SK-N-SH (cell line): ENCODE data around the gene C1QTNF3. TPM values are rescaled to one million over a fixed set of nuclear protein-coding genes. Genes with fewer than 3 reads are reported as not detected.

Source experiments
- CTCF ChIA-PET: fragments of 300-600, 350-600 bp; formaldehyde crosslinking; extraction: SDS; loops from one replicate; lab custom pipeline; 2021; lab: Yijun Ruan, JAX
- POLR2A ChIA-PET: fragments of 350-600 bp; sonication (Branson Sonifier 250); formaldehyde crosslinking; extraction: SDS; loops from one replicate; lab custom pipeline; 2020; ENCODE audit warnings: antibody characterized with exemption, inconsistent platforms; lab: Yijun Ruan, JAX
- DNase-seq: peaks from one replicate; pipeline ENCODE4 v3.0.0; 2012
- H2AFZ ChIP-seq: fragments of 200-600 bp; sonication (generic); 2 replicates; pipeline ENCODE4 v1.8.1; 2016; ENCODE audit warnings: antibody characterized with exemption, mild to moderate bottlenecking, low read depth
- H3F3A ChIP-seq: fragments of 200-600 bp; sonication (generic); replicated peaks from 2 replicates; pipeline ENCODE3; 2016; ENCODE audit warnings: antibody characterized with exemption, mild to moderate bottlenecking; ENCODE audit not compliant: insufficient read depth
- H3K27ac ChIP-seq, 2 experiments: fragments of 200-500 bp in 1 of 2; fragments of 200-600 bp in 1 of 2; sonication (Bioruptor generic) in 1 of 2; sonication (generic), shearing (Covaris generic) in 1 of 2; 2 replicates each; pipeline versions ENCODE4 v1.5.1 to v1.6.1; 2014 to 2016; ENCODE audit warnings: low read depth in 2 of 2, inconsistent platforms in 1 of 2, low read length in 1 of 2, mild to moderate bottlenecking in 1 of 2, mixed read lengths in 1 of 2
- H3K27me3 ChIP-seq: fragments of 200-600 bp; sonication (generic), shearing (Covaris generic); 2 replicates; pipeline ENCODE4 v1.6.1; 2016; ENCODE audit warnings: mixed run types; ENCODE audit not compliant: insufficient read depth
- H3K36me3 ChIP-seq, 2 experiments: fragments of 200-500 bp in 1 of 2; fragments of 200-600 bp in 1 of 2; sonication (Bioruptor generic) in 1 of 2; sonication (generic) in 1 of 2; replicated peaks in 1 of 2; 2 replicates each; pipeline versions ENCODE3 to v1.5.1; 2014 to 2016; ENCODE audit warnings: low read length in 1 of 2, mild to moderate bottlenecking in 1 of 2; ENCODE audit not compliant: insufficient read depth in 2 of 2, control insufficient read depth in 1 of 2
- H3K4me1 ChIP-seq, 2 experiments: fragments of 200-500 bp in 1 of 2; fragments of 200-600 bp in 1 of 2; sonication (Bioruptor generic) in 1 of 2; sonication (generic), shearing (Covaris generic) in 1 of 2; 2 replicates each; pipeline versions ENCODE4 v1.5.1 to v1.6.1; 2014 to 2016; ENCODE audit warnings: low read depth in 1 of 2, low read length in 1 of 2, mixed run types in 1 of 2; ENCODE audit not compliant: insufficient read depth in 2 of 2, control insufficient read depth in 1 of 2
- H3K4me2 ChIP-seq: fragments of 200-600 bp; sonication (generic), shearing (Covaris generic); 2 replicates; pipeline ENCODE4 v1.6.1; 2017; ENCODE audit warnings: mixed run types
- H3K4me3 ChIP-seq, 2 experiments: fragments of 200-500 bp in 1 of 2; fragments of 200-600 bp in 1 of 2; sonication (Bioruptor generic) in 1 of 2; sonication (generic), shearing (Covaris generic) in 1 of 2; 2 replicates each; pipeline versions ENCODE4 v1.5.1 to v1.8.1; 2014 to 2016; ENCODE audit warnings: low read depth in 2 of 2, inconsistent platforms in 1 of 2, low read length in 1 of 2, mild to moderate bottlenecking in 1 of 2, mixed read lengths in 1 of 2, moderate library complexity in 1 of 2
- H3K79me2 ChIP-seq: fragments of 200-600 bp; sonication (generic); 2 replicates; pipeline ENCODE4 v1.8.1; 2017; ENCODE audit warnings: mild to moderate bottlenecking; ENCODE audit not compliant: insufficient read depth
- H3K9ac ChIP-seq: fragments of 200-600 bp; sonication (generic); 2 replicates; pipeline ENCODE4 v1.6.1; 2017; ENCODE audit warnings: mixed run types
- H3K9me2 ChIP-seq: fragments of 200-600 bp; sonication (generic); 2 replicates; pipeline ENCODE4 v1.6.1; 2017; ENCODE audit warnings: mixed run types
- H3K9me3 ChIP-seq: fragments of 200-600 bp; sonication (generic); 2 replicates; pipeline ENCODE4 v1.6.1; 2017; ENCODE audit warnings: mixed run types, mild to moderate bottlenecking, moderate library complexity
- H4K20me1 ChIP-seq: fragments of 200-600 bp; sonication (generic); 2 replicates; pipeline ENCODE4 v1.6.1; 2017; ENCODE audit warnings: mild to moderate bottlenecking, mixed run types; ENCODE audit not compliant: insufficient read depth
- GABPA ChIP-seq: IDR thresholded peaks from 2 replicates; pipeline ENCODE4 v1.4.0; 2012; ENCODE audit warnings: low read depth, mild to moderate bottlenecking
- JUND ChIP-seq: IDR thresholded peaks from 2 replicates; pipeline ENCODE4 v1.4.0; 2012
- RAD21 ChIP-seq: IDR thresholded peaks from 2 replicates; pipeline ENCODE4 v1.6.1; 2012; ENCODE audit warnings: mild to moderate bottlenecking, low read length
- RFX5 ChIP-seq: IDR thresholded peaks from 2 replicates; pipeline ENCODE4 v1.6.1; 2012; ENCODE audit warnings: mild to moderate bottlenecking, improper control_type of control experiment, low read length
- SMC3 ChIP-seq: IDR thresholded peaks from 2 replicates; pipeline ENCODE4 v1.6.1; 2012; ENCODE audit warnings: low read depth, low read length, improper control_type of control experiment
- TCF12 ChIP-seq: IDR thresholded peaks from 2 replicates; pipeline ENCODE4 v1.4.0; 2012
- TEAD4 ChIP-seq: IDR thresholded peaks from 2 replicates; pipeline ENCODE4 v1.4.0; 2012; ENCODE audit warnings: mild to moderate bottlenecking, borderline replicate concordance; ENCODE audit not compliant: insufficient read depth
- USF1 ChIP-seq: IDR thresholded peaks from 2 replicates; pipeline ENCODE4 v1.4.0; 2012; ENCODE audit warnings: low read depth, borderline replicate concordance
- WGBS: methylation state at CpG from one replicate; pipeline ENCODE4 v1.1.6; 2017; ENCODE audit warnings: low lambda C conversion rate; 5-methylcytosine and 5-hydroxymethylcytosine counted together
- polyA plus RNA-seq, 3 experiments: library from polyadenylated mRNA; depleted of rRNA; stranded (reverse); fragments of >200 nt; gene quantifications; 2 replicates each; pipeline ENCODE4 v1.2.3, GENCODE V29; 2012
- TF ChIP-seq, protein P1 (sequence below): IDR thresholded peaks from 2 replicates; pipeline ENCODE4 v1.4.0; 2012; ENCODE audit warnings: low read depth, borderline replicate concordance

The C1QTNF3 gene
- polyA plus RNA-seq, 1 of the 3 experiments (the other 2 are of a cell fraction), result 1.5 TPM

DNA sequence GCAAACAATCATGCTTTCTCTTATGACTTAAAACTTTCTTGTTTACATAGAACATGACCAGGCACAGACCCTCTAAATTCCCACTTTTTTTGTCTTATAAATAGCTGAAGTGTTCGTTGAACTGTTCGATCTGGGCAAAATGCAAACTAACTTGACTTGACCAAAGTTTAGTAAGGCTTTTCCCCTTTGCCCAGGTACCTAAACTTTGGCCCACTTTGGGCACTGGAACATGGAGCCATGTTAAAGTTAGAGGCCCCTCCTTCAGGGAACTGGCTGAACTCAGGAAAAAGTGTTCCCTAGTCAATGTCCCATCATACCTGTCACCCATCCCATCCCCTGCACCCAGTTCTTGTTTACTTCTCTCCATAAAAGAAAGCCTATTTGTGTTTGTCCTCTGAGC is 25.8 kb downstream of the C1QTNF3 start:
- no peaks in the 10 kb centered on the region for H3K9me2 ChIP-seq
- no peak for DNase-seq
- CTCF ChIA-PET, result interaction anchor here (1.4 kb wide), 1 partner anchor 8 kb away, joined by 3 read pairs; no protein-coding TSS in a partner anchor
- H4K20me1 ChIP-seq, result no peaks in the 10 kb centered on the region
- peaks cover 12% of the 10 kb centered on the region for H3F3A ChIP-seq
- no peak overlapping the region for H3K9ac ChIP-seq
- no peak overlapping the region for H3K27ac ChIP-seq
- no peaks in the 10 kb centered on the region for H3K9me3 ChIP-seq
- no peaks in the 10 kb centered on the region for H3K79me2 ChIP-seq
- no peak overlapping the region for H2AFZ ChIP-seq
- 92% methylated on average over 2 of the region's 2 CpGs for WGBS
- H3K36me3 ChIP-seq, result peaks cover 0 to 3% of the 10 kb centered on the region in 2 experiments
- POLR2A ChIA-PET, result no interaction called here
- TF ChIP-seq USF1, result no peak
- peaks cover 2 to 10% of the 10 kb centered on the region in 2 experiments; a peak in 1 of 4 replicates for H3K4me1 ChIP-seq
- no peak overlapping the region for H3K4me3 ChIP-seq
- H3K4me2 ChIP-seq, result no peak overlapping the region
- no peaks in the 10 kb centered on the region for H3K27me3 ChIP-seq

DNA sequence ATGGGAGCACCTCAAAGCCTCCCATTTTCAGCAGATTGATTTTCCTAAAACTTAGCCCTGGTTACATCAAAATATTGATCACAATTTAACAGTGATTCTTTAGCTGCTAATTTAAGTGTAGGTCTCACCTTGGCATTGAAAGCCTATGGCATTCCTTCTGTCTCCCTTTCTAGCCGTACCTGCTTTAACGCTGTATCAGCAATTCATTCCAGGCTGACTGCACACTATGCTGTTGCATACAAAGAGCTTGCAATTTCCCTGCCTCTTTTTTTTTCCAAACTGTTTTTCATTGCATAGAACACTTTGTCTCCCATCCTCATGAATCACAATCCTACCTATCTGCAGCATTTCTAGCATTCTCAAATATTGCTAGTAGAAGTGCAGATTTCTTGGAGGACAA is 26.3 kb downstream of the C1QTNF3 start:
- POLR2A ChIA-PET, result no interaction called here
- no peak overlapping the region for H3K4me3 ChIP-seq
- DNase-seq, result no peak
- TF ChIP-seq GABPA, result no peak
- TF ChIP-seq SMC3, result no peak
- TF ChIP-seq RAD21, result no peak
- TF ChIP-seq, protein P1, sequence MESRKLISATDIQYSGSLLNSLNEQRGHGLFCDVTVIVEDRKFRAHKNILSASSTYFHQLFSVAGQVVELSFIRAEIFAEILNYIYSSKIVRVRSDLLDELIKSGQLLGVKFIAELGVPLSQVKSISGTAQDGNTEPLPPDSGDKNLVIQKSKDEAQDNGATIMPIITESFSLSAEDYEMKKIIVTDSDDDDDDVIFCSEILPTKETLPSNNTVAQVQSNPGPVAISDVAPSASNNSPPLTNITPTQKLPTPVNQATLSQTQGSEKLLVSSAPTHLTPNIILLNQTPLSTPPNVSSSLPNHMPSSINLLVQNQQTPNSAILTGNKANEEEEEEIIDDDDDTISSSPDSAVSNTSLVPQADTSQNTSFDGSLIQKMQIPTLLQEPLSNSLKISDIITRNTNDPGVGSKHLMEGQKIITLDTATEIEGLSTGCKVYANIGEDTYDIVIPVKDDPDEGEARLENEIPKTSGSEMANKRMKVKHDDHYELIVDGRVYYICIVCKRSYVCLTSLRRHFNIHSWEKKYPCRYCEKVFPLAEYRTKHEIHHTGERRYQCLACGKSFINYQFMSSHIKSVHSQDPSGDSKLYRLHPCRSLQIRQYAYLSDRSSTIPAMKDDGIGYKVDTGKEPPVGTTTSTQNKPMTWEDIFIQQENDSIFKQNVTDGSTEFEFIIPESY, result no peak
- TF ChIP-seq RFX5, result no peak
- TF ChIP-seq TEAD4, result no peak
- no peak for TF ChIP-seq JUND
- peaks cover 7% of the 10 kb centered on the region for H3F3A ChIP-seq
- WGBS, result 95% methylated on average over 2 of the region's 2 CpGs
- no peak overlapping the region for H3K9ac ChIP-seq
- H4K20me1 ChIP-seq, result no peaks in the 10 kb centered on the region
- peaks cover 2 to 5% of the 10 kb centered on the region in 2 experiments; a peak in 1 of 4 replicates for H3K4me1 ChIP-seq
- H3K9me2 ChIP-seq, result no peaks in the 10 kb centered on the region
- no peaks in the 10 kb centered on the region for H3K9me3 ChIP-seq
- H3K4me2 ChIP-seq, result no peak overlapping the region
- no peak overlapping the region for H2AFZ ChIP-seq
- no peaks in the 10 kb centered on the region for H3K27me3 ChIP-seq
- no peaks in the 10 kb centered on the region for H3K79me2 ChIP-seq
- no peak overlapping the region for H3K27ac ChIP-seq
- CTCF ChIA-PET, result interaction anchor here (1.4 kb wide), 1 partner anchor 8 kb away, joined by 3 read pairs; no protein-coding TSS in a partner anchor
- peaks cover 0 to 3% of the 10 kb centered on the region in 2 experiments for H3K36me3 ChIP-seq

DNA sequence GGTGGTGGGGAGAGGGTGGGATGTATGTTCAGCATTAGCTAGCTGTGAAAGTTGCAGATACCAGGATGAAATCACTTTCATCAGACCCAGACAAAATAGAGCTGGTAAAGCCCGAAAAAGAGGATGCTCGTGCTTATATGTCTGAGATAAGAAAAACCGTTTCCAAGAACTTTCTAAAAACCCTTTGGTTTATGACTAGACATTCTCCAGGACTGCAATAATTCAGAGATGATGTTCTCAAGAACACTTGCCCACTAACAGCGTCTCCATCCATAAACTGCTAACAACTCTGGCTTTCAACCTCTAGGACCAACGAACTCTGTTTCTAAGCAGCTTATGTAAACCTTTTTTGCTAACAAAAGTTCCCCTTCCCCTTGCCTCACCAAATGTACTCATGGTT is 26.8 kb downstream of the C1QTNF3 start:
- no peak overlapping the region for H3K27ac ChIP-seq
- peaks cover 0 to 3% of the 10 kb centered on the region in 2 experiments for H3K36me3 ChIP-seq
- H3F3A ChIP-seq, result peaks cover 3% of the 10 kb centered on the region
- no peak overlapping the region for H3K4me3 ChIP-seq
- no peak overlapping the region for H3K9ac ChIP-seq
- no peak overlapping the region for H2AFZ ChIP-seq
- POLR2A ChIA-PET, result no interaction called here
- H4K20me1 ChIP-seq, result no peaks in the 10 kb centered on the region
- no peak overlapping the region for H3K4me2 ChIP-seq
- CTCF ChIA-PET, result interaction anchor here (1.4 kb wide), 1 partner anchor 7 kb away, joined by 3 read pairs; no protein-coding TSS in a partner anchor
- no peaks in the 10 kb centered on the region for H3K9me3 ChIP-seq
- no peak for TF ChIP-seq TCF12
- TF ChIP-seq, protein P1, result no peak
- H3K9me2 ChIP-seq, result no peaks in the 10 kb centered on the region
- WGBS, result 74% methylated on average over 5 of the region's 5 CpGs
- H3K4me1 ChIP-seq, result peaks cover 0 to 2% of the 10 kb centered on the region in 2 experiments; a peak in 1 of 4 replicates
- no peaks in the 10 kb centered on the region for H3K27me3 ChIP-seq
- no peak for DNase-seq
- no peaks in the 10 kb centered on the region for H3K79me2 ChIP-seq
